Sciatic nerve (tissue), 2 donors: ENCODE data around the gene PCSK1. TPM values are rescaled to one million over a fixed set of nuclear protein-coding genes. Genes with fewer than 3 reads are reported as not detected.
"Not testable (repeated sequence)": the region's sequence is repeated elsewhere in the genome, so short reads cannot be mapped to it uniquely, and the experiment has no call there.

Experiments
- ATAC-seq: fragments of 200-7000 bp; cut with Tn5 transposase; one replicate; pipeline ENCODE4 v1.9.1; 2020; ENCODE audit warnings: mild to moderate bottlenecking, moderate library complexity
- DNase-seq: peaks from one replicate; pipeline ENCODE4 v3.0.0-alpha.2; 2020; ENCODE audit warnings: low spot score
- intact Hi-C: fragments of 100-400 bp; cut with DNase I; formaldehyde crosslinking; loops from one replicate; pipeline ENCODE4 v1.14.2; 2022
- total RNA-seq: library from RNA; stranded (reverse); fragmentation: NEBNext Ultra II Directional; extraction: Animal tissue kit (Norgen Biotek cat#: 25700); gene quantifications from one replicate; pipeline ENCODE4 v1.2.1, GENCODE V29; 2021
- donor health status: DM: no; HTN: no; CAD: no.
- donor health status: DM: no; HTN: no; CAD: no.

Gene PCSK1
- total RNA-seq, 1 donor from 2014 or later, result 0.09 TPM

DNA sequence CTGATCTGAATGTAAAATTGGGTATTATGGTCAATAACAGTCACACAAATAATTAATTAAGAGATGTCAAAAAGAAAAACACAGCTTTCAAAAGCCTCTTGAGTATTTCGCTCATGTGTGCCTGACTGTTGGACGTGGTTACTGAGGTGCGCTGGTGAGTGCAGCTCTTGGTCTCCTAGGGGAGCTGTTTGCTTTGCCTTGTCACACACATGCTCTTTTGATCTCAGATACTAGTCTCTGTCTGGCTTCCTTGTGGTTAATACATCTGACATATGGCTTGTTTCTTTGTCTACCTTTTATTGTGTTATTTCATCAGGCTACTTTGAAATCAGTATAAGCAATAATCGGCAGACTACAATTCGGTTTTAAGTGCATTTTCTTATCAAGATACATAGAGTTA, 51.5 kb downstream of the PCSK1 start:
- no peak for ATAC-seq
- intact Hi-C loops, result no loop called here

DNA sequence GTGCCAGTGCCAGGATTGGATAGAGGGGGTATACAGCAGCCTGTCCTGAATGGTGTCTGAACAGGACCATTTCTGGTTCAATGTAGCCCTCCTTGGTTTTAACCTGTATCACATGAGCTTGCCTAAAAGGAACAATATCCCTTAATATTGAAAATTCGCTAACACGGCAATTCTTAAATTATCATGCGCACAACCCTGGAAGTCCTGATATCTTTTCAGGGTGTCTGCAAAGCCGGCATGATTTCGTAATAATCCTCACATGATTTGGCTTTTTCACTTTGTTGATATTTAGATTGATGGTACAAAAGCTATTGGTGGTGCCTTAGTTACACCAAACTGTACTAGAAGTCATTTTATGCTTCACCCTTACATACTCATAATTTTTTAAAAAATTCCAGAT, 53.2 kb downstream of the PCSK1 start:
- ATAC-seq (no peak), DNase-seq (no peak)
- intact Hi-C loops, result no loop called here

More for the DNA sequence above, 51.5 kb downstream of the PCSK1 start:
- no peak for DNase-seq

DNA sequence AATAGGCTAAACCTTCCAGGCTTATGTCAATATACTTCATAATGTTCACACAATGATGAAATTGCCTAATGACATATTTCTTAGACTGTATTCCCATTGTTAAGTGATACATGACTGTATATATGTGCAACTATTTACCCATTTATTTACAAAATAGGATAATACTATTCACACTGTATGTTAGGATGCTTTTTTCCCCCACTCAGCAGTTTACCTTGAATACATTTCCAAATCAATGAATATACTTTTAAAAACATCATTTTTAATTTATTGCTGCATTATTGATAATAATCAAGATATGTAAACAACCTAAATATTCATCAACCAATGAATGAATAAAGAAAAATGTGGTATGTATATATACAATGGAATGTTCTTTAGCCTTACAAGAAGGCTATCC, 55.5 kb downstream of the PCSK1 start:
- intact Hi-C loops, result no loop called here
- DNase-seq, result no peak
- no peak for ATAC-seq

DNA sequence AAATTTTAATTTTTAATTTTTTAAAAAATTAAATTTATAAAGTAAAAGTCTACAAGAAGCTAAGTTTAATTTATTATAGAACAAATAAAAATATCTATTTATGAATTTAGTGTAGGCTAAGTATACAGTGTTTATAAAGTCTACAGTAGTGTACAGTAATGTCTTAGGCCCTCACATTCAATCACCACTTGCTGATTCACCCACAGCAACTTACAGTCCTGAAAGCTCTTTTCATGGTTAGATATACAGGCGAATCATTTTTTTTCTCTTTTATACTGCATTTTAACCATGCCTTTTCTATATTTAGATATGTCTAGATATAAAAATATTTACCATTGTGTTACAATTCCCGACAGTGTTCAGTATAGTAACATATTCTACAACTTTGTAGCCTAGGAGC, 55.9 kb downstream of the PCSK1 start:
- no peak for DNase-seq
- intact Hi-C loops, result no loop called here
- no peak for ATAC-seq

DNA sequence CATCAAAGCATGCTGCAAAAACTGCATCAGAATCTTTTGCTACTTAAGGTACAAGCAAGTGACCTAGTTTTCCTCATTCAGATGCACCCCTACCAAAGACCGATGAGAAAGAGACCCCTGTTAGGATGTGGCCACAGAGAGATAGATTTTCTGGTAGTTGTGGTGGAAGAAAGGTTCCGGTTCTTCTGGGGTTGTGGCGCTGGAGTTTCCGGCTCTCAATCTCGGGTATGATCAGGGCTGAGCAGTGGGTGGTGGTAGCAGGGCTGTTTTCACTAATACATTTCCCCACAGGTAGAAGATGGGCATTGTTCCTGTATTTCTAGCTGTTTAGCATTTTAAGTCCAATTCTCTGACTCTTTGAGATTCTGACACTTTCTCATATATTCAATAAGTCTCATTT, 58.4 kb downstream of the PCSK1 start:
- intact Hi-C loops, result no loop called here
- no peak for DNase-seq
- ATAC-seq, result no peak

DNA sequence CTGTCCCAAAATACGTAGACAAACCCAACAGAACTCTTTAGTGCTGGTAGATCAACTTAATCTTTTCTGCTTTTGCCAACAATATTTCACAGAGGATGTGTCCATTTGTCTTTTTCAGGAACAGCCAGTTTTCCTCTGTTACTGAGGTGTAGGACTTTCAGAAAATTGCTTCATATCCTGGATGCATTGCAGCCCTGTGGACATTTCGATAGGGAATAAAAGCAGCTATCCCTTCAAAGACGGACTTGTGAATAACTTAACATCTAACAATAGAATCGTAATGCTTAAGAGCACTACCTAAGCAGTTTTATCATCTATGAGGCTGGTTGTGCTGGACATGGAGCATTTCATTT, 59.7 kb downstream of the PCSK1 start:
- no peak for ATAC-seq
- DNase-seq, result no peak
- intact Hi-C loops, result no loop called here

DNA sequence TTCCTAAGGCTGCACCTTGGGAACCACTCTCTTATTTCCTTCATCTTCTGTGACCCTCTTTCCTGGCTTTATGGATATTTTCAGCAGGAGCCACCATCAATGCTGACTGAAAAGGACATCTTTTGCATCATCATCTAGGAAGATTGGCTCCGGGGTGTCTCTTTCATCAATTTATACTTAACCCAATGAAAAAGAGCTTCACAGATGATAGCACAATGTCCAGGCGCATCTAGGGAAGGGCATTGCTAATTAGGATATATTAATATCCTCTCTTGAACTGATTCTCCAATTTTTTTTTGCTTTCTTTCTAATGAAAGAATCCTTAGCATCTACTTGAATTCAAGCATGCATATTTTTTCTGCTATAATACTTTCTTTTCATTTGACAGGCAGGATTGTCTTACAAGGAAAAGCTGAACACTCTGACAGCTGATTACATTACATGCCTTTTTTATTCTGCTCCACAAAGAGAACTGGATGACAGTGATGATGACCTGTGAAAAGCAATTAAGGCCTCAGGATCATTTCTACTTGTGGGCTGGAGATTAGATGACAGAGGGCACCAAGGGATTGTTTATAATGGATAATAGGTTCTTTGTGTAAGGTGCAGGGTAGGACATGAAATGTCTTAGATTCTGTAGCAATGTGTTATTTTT, 60.2 kb downstream of the PCSK1 start:
- DNase-seq (no peak), ATAC-seq (no peak)
- intact Hi-C loops, result no loop called here

DNA sequence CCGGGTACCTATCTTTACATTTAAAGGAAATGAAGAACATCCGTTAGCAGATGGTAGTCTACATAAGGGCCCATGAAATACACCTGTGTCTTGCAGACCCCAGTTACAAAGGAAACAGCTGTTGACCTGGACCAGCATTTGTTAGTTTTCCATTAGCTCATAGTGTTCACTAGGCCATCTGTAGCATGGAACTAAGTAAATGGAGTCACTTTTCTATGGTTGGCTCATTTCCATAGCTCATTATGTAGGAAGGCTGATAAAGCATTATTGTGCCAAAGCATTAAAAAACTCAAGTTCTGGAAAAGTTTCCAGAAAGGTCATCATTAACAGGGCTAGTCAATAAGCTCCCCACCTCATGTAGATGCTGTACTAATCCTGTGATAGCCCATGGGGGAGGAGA, 62.1 kb downstream of the PCSK1 start:
- intact Hi-C loops, result no loop called here
- DNase-seq, result no peak
- ATAC-seq, result no peak

DNA sequence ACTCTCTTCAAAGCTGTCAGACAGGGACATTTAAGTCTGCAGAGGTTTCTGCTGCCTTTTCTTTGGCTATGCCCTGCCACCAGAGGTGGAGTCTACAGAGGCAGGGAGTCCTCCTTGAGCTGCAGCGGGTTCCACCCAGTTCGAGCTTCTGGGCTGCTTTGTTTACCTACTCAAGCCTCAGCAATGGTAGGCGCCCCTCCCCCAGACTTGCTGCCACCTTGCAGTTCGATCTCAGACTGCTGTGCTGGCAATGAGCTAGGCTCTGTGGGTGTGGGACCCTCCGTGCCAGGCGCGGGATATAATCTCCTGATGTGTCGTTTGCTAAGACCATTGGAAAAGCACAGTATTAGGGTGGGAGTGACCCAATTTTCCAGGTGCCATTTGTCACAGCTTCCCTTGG, 65.7 kb downstream of the PCSK1 start:
- DNase-seq, ATAC-seq, intact Hi-C loops: not testable (repeated sequence)

DNA sequence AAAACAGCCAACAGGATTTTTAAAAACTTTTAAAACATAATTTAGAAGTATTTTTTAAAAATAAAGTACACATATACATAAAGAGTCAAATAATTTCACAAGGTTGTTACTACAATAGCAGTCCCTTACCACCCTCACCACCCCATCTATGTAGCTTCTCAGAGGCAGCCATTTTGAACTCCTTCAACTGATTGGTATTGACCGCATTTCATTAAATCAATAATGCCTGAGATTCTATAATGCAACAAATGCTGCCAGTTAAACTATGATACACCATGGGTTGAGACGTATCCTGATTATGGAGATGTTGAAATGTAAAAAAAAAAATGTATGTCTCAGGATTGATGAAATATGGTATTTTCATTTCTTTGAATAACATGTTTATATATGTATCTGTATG, 78.8 kb downstream of the PCSK1 start:
- intact Hi-C loops, result no loop called here
- DNase-seq (no peak), ATAC-seq (no peak)

DNA sequence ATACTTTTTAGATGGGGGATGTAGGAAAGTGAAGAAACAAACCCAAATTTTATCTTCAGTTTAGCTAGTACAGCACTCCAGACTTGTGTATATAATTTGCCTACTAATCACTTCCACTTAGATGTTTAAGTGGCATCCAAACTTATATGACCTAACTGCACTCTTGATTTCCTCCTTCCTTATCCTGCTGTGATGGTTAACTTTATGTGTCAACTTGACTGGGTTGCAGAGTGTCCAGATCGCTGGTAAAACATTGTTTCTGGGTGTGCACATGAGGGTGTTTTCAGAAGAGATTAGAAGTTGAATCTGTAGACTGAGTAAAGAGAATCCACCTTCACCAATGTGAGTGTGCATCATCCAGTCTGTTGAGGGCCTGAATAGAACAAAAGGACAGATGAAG, 79.8 kb downstream of the PCSK1 start:
- DNase-seq (no peak), ATAC-seq (no peak)
- intact Hi-C loops, result no loop called here

DNA sequence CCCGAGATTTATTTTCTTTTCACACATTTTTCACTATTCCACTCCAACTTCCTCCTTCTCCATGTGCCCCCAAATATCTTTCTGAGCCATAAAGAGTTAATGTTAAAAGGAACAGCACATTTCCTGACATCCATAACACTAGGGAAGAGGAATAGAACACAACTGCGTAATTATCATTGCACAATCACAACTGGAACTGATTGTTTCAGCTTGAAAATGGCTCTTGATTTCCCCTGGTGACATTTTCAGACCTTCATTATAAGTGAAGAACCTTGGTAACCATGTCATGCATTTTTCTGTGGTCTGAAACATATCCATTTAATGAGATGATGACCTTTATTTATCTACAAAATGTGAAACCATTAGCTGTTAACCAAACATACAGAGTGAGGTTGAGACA, 82.4 kb downstream of the PCSK1 start:
- no peak for DNase-seq
- intact Hi-C loops, result no loop called here
- ATAC-seq, result no peak

DNA sequence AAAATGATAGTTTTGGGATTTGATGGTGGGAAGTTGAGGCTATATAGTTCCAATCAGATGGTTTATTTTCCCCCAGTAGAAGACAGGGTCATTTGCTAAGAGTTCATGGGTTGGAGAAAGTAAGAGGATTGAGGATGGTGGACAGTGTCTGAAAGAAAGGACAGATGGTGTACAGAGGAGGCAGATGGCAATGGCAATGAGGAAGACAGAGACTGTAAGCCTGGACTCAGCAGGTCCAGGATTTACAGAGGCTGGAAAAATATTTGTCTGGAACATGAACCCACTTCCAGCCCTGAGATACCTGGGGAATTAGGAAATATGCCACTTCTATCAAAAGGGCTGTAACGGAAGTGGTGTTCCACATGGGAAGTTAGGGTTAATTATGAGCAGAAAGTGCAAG, 84.5 kb downstream of the PCSK1 start:
- DNase-seq, result no peak
- intact Hi-C loops, result loop anchor here (10.0 kb wide), 1 partner anchor 256 kb away; no protein-coding TSS in a partner anchor
- ATAC-seq, result no peak

DNA sequence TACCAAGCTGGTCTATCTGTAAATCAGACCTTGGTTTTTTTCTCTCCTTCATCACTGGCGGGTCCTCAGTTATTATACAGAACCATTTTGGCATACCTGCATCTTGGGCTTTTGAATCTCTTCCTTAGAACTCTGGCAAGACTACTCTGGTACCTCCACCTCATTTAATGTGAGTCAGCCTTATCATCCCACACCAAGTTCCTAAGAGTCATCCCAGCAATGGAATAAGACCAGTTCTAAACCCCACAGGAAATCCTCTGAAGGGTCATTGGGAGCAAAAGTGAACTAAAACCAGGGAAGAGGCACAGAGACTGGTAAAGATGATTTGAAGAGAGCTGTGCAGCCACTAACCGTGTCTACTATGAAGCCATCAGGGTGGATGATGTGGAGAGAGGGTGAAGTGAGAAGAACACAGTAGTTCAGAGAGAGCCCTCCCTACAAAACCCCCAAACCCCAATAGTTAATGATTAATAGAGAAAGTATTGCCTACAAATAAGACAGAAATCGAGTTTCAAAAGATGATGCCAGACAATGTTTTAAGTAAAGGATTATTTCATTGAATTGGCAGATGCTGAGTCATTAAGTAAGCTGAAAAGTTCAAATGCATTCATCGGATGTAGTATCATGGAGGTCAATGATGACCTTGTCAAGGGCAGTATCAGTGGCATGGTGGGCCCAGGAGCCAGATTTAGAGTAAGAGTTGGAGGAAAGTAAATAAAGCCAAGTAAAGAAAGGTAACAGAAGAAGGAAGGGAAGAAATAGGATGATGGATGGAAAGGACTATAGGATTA, 85.4 kb downstream of the PCSK1 start:
- intact Hi-C loops, result loop anchor here (10.0 kb wide), 1 partner anchor 257 kb away; no protein-coding TSS in a partner anchor
- DNase-seq (no peak), ATAC-seq (no peak)

DNA sequence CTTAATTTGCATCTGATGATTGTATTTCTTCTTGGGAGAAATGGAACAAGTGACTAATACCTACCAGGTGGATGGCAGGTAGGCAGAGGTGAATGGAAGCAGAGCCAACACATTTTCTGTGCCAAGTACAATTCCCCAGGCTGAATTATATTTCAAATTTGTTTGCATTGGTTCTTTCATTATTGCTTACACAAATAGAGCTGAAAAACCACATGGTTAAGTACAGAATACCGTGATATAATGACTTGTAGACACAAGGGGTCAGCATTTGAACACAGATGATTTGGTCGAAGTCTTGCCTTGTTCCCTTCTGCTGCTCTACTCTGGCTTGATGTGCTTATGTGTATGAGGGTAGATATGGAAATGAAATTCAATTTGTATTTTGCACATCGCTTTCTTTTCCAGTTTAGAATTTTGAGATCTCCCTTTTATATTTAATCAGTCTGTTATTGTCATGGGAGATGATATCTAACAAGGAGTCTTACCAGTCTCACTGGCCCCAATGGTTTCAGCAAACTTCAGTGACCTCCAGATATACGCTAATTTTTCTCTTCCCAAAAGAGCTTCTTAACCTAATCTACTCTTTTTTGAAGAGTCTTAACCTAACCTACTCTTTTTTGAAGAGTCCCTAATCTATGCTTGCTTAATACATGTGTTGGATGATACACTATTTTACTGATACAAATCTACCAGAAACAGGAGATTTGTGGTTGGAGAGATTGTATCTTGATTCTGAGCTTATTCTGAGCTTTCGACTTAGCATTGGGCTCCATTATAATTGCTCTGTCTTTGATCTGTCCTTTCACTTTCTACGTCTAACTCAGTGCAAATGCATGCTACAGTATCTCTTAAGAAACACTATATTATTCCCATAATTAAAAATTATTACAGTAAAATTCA, 88.1 kb downstream of the PCSK1 start:
- peak; percentile 87 for ATAC-seq
- DNase-seq, result no peak
- intact Hi-C loops, result loop anchor here (10.0 kb wide), 1 partner anchor 260 kb away; no protein-coding TSS in a partner anchor

DNA sequence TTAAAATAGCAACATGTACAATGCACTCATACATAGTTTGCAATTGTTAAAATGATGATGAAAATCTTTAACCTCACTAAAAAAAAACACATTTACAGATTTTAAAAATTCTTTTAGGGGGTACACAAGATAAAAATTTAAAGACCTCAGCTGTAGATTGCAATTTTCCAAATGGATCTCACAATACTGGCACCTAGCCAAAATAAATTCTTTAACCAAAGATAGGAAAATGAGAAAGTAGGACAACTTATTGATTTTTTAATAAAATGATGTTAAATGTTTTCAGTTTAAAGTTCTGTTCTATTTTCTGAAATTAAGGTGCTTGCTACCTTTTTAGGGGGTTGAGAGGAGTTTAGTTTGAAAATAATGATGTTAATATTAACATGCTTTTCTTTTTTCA, 90.0 kb downstream of the PCSK1 start:
- ATAC-seq (no peak), DNase-seq (no peak)
- intact Hi-C loops, result loop anchor here (10.0 kb wide), 1 partner anchor 262 kb away; no protein-coding TSS in a partner anchor

DNA sequence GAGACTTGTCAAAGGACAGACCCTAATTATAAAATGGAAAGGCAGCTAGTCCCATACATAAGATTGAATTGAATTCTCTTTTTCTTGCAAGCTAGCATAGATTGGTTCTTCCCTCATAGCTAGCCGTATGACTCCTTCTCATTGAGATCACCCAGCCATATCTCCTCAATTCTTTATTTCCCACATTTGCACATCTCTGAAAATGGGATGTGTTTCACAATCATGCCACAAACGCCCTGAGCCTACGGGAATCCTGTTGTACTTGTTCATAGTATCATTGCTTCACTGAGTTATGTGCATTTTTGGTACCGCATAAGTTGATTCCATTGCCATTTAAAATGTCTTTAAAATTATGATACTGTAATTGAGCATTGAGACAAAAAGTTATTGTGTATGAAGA, 90.5 kb downstream of the PCSK1 start:
- no peak for DNase-seq
- intact Hi-C loops, result loop anchor here (10.0 kb wide), 1 partner anchor 262 kb away; no protein-coding TSS in a partner anchor
- no peak for ATAC-seq
